NCI-H2029 (cell line): Measurements from ENCODE around the gene TMEM243.

Source experiments
- DNase-seq: peaks from one replicate; lab custom pipeline; 2025; lab: John Stamatoyannopoulos, UW

The TMEM243 gene

DNA sequence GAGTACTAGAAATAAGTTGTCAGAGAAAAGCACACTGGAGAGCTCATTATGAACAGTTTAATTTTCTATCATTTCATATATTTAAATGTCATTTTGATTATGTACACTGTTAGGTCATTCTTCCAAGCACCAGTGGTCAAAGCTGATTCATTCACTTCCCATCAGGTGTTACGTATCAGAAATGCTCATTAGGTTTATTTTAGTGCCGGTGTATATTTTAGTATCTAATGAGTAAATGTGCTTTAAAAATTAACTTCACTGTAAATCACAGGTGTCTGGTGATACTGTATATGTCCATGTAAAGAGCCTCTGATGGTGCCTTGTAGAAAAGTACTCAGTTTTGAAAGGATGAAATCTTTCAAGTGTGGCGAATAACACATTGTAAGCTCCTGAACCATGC lies 63.7 kb downstream of the TMEM243 start:
- no peak for DNase-seq

DNA sequence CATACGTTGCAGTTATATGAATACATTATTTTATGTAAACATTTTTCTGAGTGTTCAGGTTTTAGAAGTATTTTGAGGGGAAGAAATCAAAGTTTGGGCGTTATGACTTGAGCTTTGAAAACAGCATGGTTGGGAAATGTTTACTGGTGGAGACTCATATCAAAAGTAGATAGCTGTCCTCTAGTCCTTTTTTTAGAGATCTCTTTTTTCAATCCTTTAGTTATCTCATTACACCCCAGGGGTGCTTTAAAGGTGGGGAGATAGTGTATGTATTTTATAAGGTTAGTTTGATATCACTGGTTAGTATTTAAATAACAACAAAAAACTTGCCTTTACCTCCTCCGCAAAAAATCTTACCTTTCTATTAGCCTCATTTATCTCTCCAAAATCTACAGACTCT lies 65.0 kb downstream of the TMEM243 start:
- DNase-seq = no peak

DNA sequence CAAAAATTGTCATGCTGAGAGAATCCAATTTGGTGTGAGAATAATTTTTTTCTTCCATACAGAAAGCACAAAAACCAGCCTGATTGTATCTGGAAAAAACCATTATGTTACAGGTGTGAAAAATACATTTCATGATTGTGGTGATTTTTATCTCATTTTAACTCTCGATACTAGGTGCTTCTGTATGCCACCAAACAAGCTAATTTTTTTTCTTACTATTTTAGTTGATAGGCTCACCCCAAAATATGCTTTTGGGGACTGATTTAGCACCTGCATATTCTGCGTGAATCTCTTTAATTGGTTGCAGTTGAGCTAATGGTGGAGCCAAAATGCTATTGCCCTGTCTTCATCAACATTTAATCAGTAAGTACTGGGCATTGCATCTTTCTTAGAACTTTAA lies 65.4 kb downstream of the TMEM243 start:
- no peak for DNase-seq

DNA sequence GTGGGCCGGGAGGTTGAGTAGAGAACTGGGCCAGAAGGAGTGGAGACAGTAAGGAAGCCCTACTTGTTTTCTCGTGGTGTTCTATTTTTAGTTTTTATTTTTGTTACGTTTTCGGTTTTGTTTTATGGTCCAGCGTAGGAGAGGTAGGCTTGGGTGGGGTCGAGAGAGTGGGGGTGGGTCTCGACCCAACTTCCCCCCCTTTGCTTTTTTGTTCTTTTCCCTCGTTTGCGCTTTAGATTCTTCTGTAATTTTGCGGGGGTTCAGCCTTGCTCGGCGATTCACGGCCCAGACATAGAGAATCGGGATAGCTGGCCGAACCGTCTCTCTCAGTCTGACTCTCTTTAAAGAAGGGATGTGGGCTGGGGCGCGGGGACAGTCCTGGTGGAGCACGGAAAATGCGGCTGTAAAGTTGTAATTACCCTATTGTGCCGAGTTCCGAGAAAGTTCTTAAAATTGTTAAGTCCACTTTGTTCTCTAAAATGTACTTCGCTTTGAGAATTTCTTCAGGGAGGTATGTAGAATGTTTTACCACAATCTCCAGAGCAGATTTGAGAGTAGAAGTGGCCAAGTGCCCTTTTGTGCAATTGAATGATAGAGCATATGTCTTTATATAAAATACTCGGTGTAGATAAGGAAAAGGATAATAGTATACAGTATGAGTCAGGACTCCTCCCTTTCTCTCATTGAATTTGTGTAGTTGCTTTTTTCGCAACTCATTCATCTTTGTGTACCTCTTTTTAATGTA lies 66.5 kb downstream of the TMEM243 start:
- DNase-seq = no peak

DNA sequence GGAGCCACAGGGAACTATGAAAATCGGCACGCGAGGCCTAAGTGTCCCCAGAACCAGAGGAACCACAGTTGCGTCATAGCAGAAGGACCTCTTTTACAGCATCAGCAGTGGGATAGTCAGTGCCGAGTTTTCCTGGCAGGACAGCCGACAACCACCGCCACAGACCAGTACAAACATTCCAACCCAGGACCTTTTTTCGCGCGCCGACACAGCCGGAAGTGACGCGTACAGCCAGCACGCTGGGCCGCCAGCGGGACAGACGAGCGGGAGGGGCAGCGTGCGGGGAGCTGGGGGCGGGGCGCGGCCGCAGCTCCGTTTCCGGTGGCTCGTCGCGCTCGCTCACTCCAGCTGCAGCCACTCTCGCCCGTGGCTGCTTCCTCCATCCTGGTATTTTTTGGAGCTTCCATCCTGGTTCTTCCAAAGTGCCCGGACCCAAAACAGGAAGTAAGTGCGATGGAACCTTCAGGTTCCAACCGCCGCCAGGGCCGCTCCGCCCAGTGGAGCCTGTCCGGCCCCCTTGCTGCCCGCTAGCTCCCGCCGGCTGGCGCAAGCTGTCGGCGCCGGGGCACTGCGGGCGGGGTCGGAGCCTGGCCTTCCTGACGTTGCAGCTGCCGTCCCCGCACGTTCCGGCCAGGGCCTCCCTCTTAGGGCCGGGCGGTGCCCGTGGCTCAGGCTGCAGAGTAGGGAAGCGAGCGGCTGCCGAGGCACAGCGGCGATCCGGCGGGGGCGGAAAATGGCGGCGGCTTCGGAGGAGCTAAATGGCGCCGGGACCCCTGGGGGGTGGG lies 67.2 kb downstream of the TMEM243 start, which contains the start of gene DMTF1:
DMTF1 (plus strand) TSS at position 342 of the 785 bp plus-strand sequence. CDS start 12,489 bp downstream, outside the sequence.
- DNase-seq = peak; percentile 95

DNA sequence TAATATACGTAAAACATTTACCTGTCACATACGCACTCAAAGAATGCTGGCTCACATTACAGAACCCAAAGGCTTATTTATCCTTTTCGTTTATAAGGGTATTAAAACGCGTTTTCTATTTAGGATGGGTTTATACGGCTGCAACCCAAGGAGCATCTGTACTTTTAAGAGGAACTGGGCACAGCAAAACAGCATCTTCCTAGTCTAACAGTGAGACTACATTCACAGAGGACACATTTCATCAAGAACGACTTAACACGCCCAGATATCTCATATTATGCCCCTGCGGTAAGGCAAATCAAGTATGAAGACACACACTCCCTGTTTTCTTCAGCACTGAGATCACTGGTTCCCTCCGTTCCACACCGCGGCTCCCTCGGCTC lies 67.8 kb downstream of the TMEM243 start:
- DNase-seq = no peak

DNA sequence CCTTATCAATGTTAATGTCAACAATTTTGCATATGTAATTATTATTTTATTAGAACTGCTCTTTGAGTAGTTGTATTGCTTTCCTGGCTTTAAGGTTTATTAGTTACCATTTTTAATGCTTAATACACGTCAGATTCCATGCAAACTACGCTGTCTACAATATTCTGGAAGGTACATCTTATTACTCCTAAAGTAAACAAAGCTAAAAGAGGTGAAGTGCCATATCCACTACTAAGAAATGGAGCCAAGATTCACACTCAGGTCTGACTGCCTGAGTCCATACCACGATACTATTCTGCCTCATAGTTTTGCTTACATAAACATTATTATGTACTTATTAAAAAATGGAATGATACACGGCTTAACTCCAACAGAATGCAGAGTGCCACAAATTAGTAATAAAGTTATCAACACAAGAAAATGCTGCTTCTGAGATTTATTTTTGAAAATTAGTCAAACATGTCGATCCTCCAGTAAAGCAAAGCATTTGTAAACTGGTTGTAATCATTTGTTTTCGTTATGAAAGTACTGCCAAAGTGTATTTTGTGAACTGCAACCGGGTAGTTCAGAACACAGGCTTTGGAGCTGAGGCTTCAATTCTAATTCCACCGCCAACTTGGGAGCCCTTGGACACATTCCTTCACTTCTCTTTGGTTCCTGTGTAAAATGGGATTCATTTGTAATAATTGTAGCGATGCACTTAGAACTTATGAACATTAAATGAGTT lies 68.4 kb downstream of the TMEM243 start:
- DNase-seq = no peak

DNA sequence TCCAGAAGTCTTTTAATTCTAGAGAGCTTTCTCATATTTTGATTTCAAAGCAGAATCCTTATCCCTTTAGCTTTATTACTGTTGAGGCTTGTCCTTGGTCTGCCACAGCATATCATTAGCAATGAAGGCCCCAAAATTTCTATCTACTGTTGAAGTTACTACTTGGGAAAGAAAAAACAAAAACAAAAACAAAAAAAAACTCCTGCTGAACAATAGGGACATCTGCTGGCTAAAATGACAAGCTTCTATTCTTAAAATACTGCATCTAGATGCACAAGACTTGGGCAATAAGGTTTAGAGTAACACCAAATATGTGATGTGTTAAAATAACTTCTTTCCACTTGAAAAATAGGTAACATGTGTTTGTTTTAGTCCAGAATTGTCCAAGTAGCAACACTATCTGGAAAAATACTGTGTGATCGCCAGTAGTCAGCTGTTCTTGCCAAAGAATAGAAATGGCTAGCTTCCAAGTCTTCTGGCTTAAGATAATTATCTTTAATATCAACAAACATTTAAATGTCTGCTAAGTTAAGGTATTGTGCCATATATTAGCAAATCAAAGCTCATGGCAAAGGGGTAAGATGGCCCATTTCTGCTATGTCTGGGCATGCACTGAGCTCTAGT lies 71.1 kb downstream of the TMEM243 start:
- DNase-seq = no peak

DNA sequence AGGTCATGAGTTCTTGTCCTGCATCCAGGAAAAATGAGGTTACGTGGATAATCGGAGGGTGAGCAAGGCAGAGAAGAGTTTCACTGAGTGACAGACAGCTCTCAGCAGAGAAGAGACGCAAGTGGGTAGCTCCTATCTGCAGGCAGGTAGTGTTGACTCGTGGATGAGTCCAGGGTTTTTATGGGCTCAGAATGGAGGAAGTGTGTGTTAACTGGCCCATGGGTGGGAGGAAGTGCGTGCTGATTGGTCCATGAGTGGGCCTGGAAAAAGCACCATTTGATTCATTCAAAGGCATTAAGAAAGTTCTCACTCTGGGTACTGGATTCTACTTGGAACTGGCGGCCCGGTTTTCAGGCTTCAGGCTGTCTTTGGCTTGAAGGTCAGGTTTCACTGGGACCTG lies 72.0 kb downstream of the TMEM243 start:
- no peak for DNase-seq

DNA sequence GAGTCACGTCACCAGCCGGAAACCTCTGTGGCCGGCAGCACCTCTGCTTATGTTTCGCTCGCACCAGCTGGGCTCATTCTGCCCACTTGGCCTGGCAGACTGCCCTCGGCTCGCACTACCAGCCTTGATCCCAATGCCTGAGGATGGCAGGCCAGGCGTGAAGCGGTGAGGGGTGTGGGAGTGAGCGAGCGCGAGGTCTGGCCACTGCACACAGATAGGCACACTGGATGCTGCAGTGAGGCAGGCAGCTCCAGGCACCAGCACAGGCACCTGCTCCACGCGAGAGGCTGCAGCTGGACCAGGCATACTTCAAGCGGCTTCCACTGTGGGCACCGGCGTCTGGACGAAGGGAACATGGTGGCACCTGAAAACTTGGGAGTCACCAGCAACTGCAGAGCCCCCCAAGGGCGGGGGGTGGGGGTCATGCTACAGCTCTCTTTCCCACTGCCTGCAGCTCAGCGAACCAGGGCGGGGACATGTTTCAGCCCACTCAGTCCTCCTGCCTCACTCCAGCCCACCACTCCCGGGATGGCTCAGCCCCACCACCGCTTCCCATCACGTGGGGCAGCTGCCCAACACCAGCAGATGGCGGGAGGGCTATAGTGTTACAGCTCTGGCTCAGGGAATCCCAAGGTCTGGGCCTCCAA lies 72.7 kb downstream of the TMEM243 start:
- peak; percentile 14 for DNase-seq
